ENCODE results near the gene SYNE2.
A peak's percentile ranks its signal among the peaks of the same experiment; 100 is the strongest.

Gene SYNE2

GRCh38 chr14:63895510-63895909 is 42.7 kb downstream of the SYNE2 start:
- no peak for TF ChIP-seq CTCF (IDR thresholded peaks at IDR 0.05; ENCODE audit: insufficient read depth, low read length, missing control alignments)
- POLR2A ChIA-PET, result no interaction called here

GRCh38 chr14:63896278-63896720 is 43.5 kb downstream of the SYNE2 start:
- no peak for TF ChIP-seq CTCF (IDR thresholded peaks at IDR 0.05; ENCODE audit: insufficient read depth, low read length, missing control alignments)
- ChIA-PET CTCF (no interaction called here), POLR2A (no interaction called here)

More at GRCh38 chr14:63895510-63895909, 42.7 kb downstream of the SYNE2 start:
- DNase-seq (ENCODE audit: low read depth, low spot score), result no peak
- H3K4me3 ChIP-seq (ENCODE audit: low read depth, low read length), result no peak overlapping the region
- CTCF ChIA-PET, result no interaction called here

GRCh38 chr14:63897721-63898163 is 44.9 kb downstream of the SYNE2 start:
- no peak for TF ChIP-seq CTCF (IDR thresholded peaks at IDR 0.05; ENCODE audit: insufficient read depth, low read length, missing control alignments)
- no peak overlapping the region for H3K4me3 ChIP-seq (ENCODE audit: low read depth, low read length)
- POLR2A ChIA-PET, result interaction anchor here (0.5 kb wide), 1 partner anchor 20 kb away, joined by 3 read pairs; no protein-coding TSS in a partner anchor
- peak; percentile 61 for DNase-seq (ENCODE audit: low read depth, low spot score)
- CTCF ChIA-PET, result interaction anchor here (0.6 to 0.9 kb wide), 2 partner anchors 11 to 12 kb away, joined by 3 read pairs; no protein-coding TSS in a partner anchor

More at GRCh38 chr14:63896278-63896720, 43.5 kb downstream of the SYNE2 start:
- no peak overlapping the region for H3K4me3 ChIP-seq (ENCODE audit: low read depth, low read length)
- DNase-seq (ENCODE audit: low read depth, low spot score), result peak; percentile 33

GRCh38 chr14:63899953-63900352 is 47.1 kb downstream of the SYNE2 start:
- TF ChIP-seq CTCF (IDR thresholded peaks at IDR 0.05; ENCODE audit: insufficient read depth, low read length, missing control alignments), result no peak
- ChIA-PET CTCF (interaction anchor here (1.4 kb wide), 1 partner anchor 10 kb away, joined by 7 read pairs; no protein-coding TSS in a partner anchor), POLR2A (no interaction called here)

GRCh38 chr14:63901434-63902085 is 48.8 kb downstream of the SYNE2 start:
- CTCF ChIA-PET, result interaction anchor here (0.8 kb wide), 1 partner anchor 88 kb away, joined by 3 read pairs; no protein-coding TSS in a partner anchor

More at GRCh38 chr14:63899953-63900352, 47.1 kb downstream of the SYNE2 start:
- DNase-seq (ENCODE audit: low read depth, low spot score), result no peak
- H3K4me3 ChIP-seq (ENCODE audit: low read depth, low read length), result no peak overlapping the region

More at GRCh38 chr14:63901434-63902085, 48.8 kb downstream of the SYNE2 start:
- TF ChIP-seq CTCF (IDR thresholded peaks at IDR 0.05; ENCODE audit: insufficient read depth, low read length, missing control alignments), result no peak
- H3K4me3 ChIP-seq (ENCODE audit: low read depth, low read length), result no peak overlapping the region
- peak; percentile 17 for DNase-seq (ENCODE audit: low read depth, low spot score)
- POLR2A ChIA-PET, result no interaction called here
